T-cell (primary cell): ENCODE measurements around the gene MAGOH. TPM values are rescaled to one million over a fixed set of nuclear protein-coding genes. Genes with fewer than 3 reads are reported as not detected.

Source experiments
- ATAC-seq, 4 experiments: fragments of 200-7000 bp in 3 of 4; fragments of 150-1000 bp in 1 of 4; cut with Tn5 transposase; replicated peaks in 1 of 4; 1 replicate in 3 of 4; 2 replicates in 1 of 4; pipeline ENCODE4 v1.10.0; 2021; ENCODE audit warnings: moderate library complexity in 3 of 4, mild to moderate bottlenecking in 2 of 4, moderate number of reproducible peaks in 1 of 4
- CTCF ChIA-PET, 2 donors: fragments of 300-600 bp; sonication (Branson Sonifier 250); formaldehyde crosslinking; loops; one replicate each; lab custom pipeline; 2022; ENCODE audit warnings: antibody characterized with exemption in 2 of 2; lab: Charles Lee
- POLR2A ChIA-PET, 2 donors: fragments of 300-600 bp; sonication (Branson Sonifier 250); formaldehyde crosslinking; loops; one replicate each; lab custom pipeline; 2022; ENCODE audit warnings: antibody characterized with exemption in 2 of 2; lab: Charles Lee
- DNase-seq, 35 experiments: peaks; one replicate each; pipeline versions ENCODE4 v3.0.0 to v3.0.0-alpha.2; 2013 to 2023
- H3K27ac ChIP-seq: one replicate; pipeline ENCODE4 v1.5.1; 2013; ENCODE audit warnings: low read length
- H3K27me3 ChIP-seq, 2 experiments: replicated peaks in 1 of 2; 1 replicate in 1 of 2; 2 replicates in 1 of 2; pipeline versions ENCODE4 v1.6.1 to v1.7.0; 2013; ENCODE audit warnings: low read length in 1 of 2, mixed read lengths in 1 of 2; ENCODE audit not compliant: control insufficient read depth in 2 of 2, insufficient read depth in 2 of 2; ENCODE audit errors: extremely low read depth in 1 of 2
- H3K36me3 ChIP-seq, 2 donors: 1 replicate in 1 of 2; 2 replicates in 1 of 2; pipeline versions ENCODE4 v1.6.1 to v1.7.0; 2013; ENCODE audit warnings: low read length in 1 of 2; ENCODE audit not compliant: control insufficient read depth in 2 of 2, insufficient read depth in 1 of 2; ENCODE audit errors: extremely low read depth in 1 of 2
- H3K4me1 ChIP-seq, 2 experiments: 1 replicate in 1 of 2; 2 replicates in 1 of 2; pipeline versions ENCODE4 v1.6.1 to v1.7.0; 2013; ENCODE audit warnings: low read length in 2 of 2, mixed read lengths in 1 of 2; ENCODE audit not compliant: insufficient read depth in 2 of 2, control insufficient read depth in 1 of 2; ENCODE audit errors: extremely low read depth in 1 of 2
- H3K4me3 ChIP-seq, 2 donors: 1 replicate in 1 of 2; 2 replicates in 1 of 2; pipeline versions ENCODE4 v1.5.1 to v1.7.0; 2013; ENCODE audit warnings: mild to moderate bottlenecking in 2 of 2, low read length in 1 of 2, moderate library complexity in 1 of 2; ENCODE audit not compliant: control insufficient read depth in 1 of 2; ENCODE audit errors: extremely low read depth in 1 of 2
- H3K9me3 ChIP-seq: 2 replicates; pipeline ENCODE4 v1.7.0; 2013
- H3K27ac Mint-ChIP-seq, 2 donors: one replicate each; pipeline ENCODE4 v1.8.0; 2020 to 2021; ENCODE audit warnings: mild to moderate bottlenecking in 2 of 2, mixed read lengths in 2 of 2
- H3K27me3 Mint-ChIP-seq, 2 donors: one replicate each; pipeline ENCODE4 v1.8.0; 2021 to 2022; ENCODE audit warnings: mixed read lengths in 2 of 2
- H3K36me3 Mint-ChIP-seq: one replicate; pipeline ENCODE4 v1.8.0; 2021; ENCODE audit warnings: mixed read lengths
- H3K4me1 Mint-ChIP-seq, 3 donors: one replicate each; pipeline ENCODE4 v1.8.0; 2020 to 2022; ENCODE audit warnings: mixed read lengths in 3 of 3, mild to moderate bottlenecking in 1 of 3
- H3K4me3 Mint-ChIP-seq, 3 donors: one replicate each; pipeline ENCODE4 v1.8.0; 2020 to 2022; ENCODE audit warnings: mild to moderate bottlenecking in 3 of 3, mixed read lengths in 3 of 3, moderate library complexity in 3 of 3
- H3K9me3 Mint-ChIP-seq, 3 donors: one replicate each; pipeline ENCODE4 v1.8.0; 2020 to 2022; ENCODE audit warnings: mixed read lengths in 3 of 3
- WGBS: methylation state at CpG from one replicate; pipeline ENCODE4 v1.1.5; 2013; ENCODE audit warnings: missing lambda C conversion rate; ENCODE audit not compliant: insufficient coverage; 5-methylcytosine and 5-hydroxymethylcytosine counted together
- total RNA-seq, 35 experiments: library from RNA in 6 of 35; stranded (reverse) in 6 of 35; fragments of 120-200 nt in 1 of 35; gene quantifications; one replicate each; pipeline versions ENCODE4 v1.2.1 to v1.2.4 and lab custom pipeline; 2013 to 2026

The MAGOH gene
- total RNA-seq, 5 donors from 2014 or later (not counting 1 experiment from before 2014, with no cell fraction given): 43.7 to 51.9 (median 51.3) TPM

GRCh38 chr1:53276902-53277281, 38.6 kb upstream of the MAGOH start:
- 98% methylated on average over 40 of the region's 46 CpGs for WGBS
- Mint-ChIP-seq H3K27ac (no peak overlapping the region), H3K4me1 (no peaks in the 10 kb centered on the region), H3K36me3 (no peaks in the 10 kb centered on the region), H3K9me3 (no peaks in the 10 kb centered on the region), H3K27me3 (no peaks in the 10 kb centered on the region), H3K4me3 (no peak overlapping the region)
- H3K27me3 ChIP-seq: no peaks in the 10 kb centered on the region
- ATAC-seq (no peak), DNase-seq (no peak)
- ChIA-PET CTCF (interaction anchor here (0.9 to 2.1 kb wide), 2 partner anchors 117 kb away, joined by 3 to 22 read pairs; no protein-coding TSS in a partner anchor), POLR2A (no interaction called here)
- peaks cover 0 to 3% of the 10 kb centered on the region in 2 donors for H3K36me3 ChIP-seq
- H3K4me1 ChIP-seq: no peaks in the 10 kb centered on the region
- H3K4me3 ChIP-seq: no peak overlapping the region
- H3K9me3 ChIP-seq: no peaks in the 10 kb centered on the region
- no peak overlapping the region for H3K27ac ChIP-seq

GRCh38 chr1:53276153-53276901, 38.0 kb upstream of the MAGOH start:
- 98% methylated on average over 45 of the region's 48 CpGs for WGBS
- no peaks in the 10 kb centered on the region for H3K36me3 Mint-ChIP-seq
- CTCF ChIA-PET: interaction anchor here in 1 of 2 donors (0.6 to 0.7 kb wide), 2 partner anchors 117 to 145 kb away, joined by 3 to 4 read pairs; no protein-coding TSS in a partner anchor

GRCh38 chr1:53275566-53275965, 37.2 kb upstream of the MAGOH start:
- Mint-ChIP-seq H3K27me3 (no peaks in the 10 kb centered on the region), H3K36me3 (no peaks in the 10 kb centered on the region), H3K4me3 (no peak overlapping the region), H3K27ac (no peak overlapping the region), H3K9me3 (no peaks in the 10 kb centered on the region), H3K4me1 (no peaks in the 10 kb centered on the region)
- Histone ChIP-seq H3K9me3 (no peaks in the 10 kb centered on the region), H3K4me3 (no peak overlapping the region), H3K4me1 (no peaks in the 10 kb centered on the region), H3K36me3 (peaks cover 0 to 3% of the 10 kb centered on the region in 2 donors), H3K27me3 (no peaks in the 10 kb centered on the region), H3K27ac (no peak overlapping the region)
- DNase-seq (no peak), ATAC-seq (no peak)
- ChIA-PET CTCF (interaction anchor here in 1 of 2 donors (0.7 kb wide), 1 partner anchor 146 kb away, joined by 4 read pairs; no protein-coding TSS in a partner anchor), POLR2A (no interaction called here)
- WGBS: no CpG with 5 or more reads among the region's 3 CpGs

More at GRCh38 chr1:53276153-53276901, 38.0 kb upstream of the MAGOH start:
- Mint-ChIP-seq H3K4me1 (no peaks in the 10 kb centered on the region), H3K27ac (no peak overlapping the region), H3K27me3 (no peaks in the 10 kb centered on the region), H3K9me3 (no peaks in the 10 kb centered on the region), H3K4me3 (no peak overlapping the region)
- no peaks in the 10 kb centered on the region for H3K27me3 ChIP-seq
- POLR2A ChIA-PET: no interaction called here
- DNase-seq: no peak
- no peak overlapping the region for H3K27ac ChIP-seq
- ATAC-seq: no peak
- H3K36me3 ChIP-seq: peaks cover 0 to 3% of the 10 kb centered on the region in 2 donors
- H3K4me3 ChIP-seq: no peak overlapping the region
- H3K4me1 ChIP-seq: no peaks in the 10 kb centered on the region
- H3K9me3 ChIP-seq: no peaks in the 10 kb centered on the region

GRCh38 chr1:53274541-53275185, 36.3 kb upstream of the MAGOH start:
- no peaks in the 10 kb centered on the region for H3K9me3 ChIP-seq
- Mint-ChIP-seq H3K27me3 (no peaks in the 10 kb centered on the region), H3K4me3 (no peak overlapping the region), H3K4me1 (no peaks in the 10 kb centered on the region), H3K36me3 (no peaks in the 10 kb centered on the region), H3K27ac (no peak overlapping the region), H3K9me3 (no peaks in the 10 kb centered on the region)
- H3K4me3 ChIP-seq: no peak overlapping the region
- DNase-seq (no peak), ATAC-seq (no peak)
- ChIA-PET CTCF (no interaction called here), POLR2A (no interaction called here)
- H3K27me3 ChIP-seq: no peaks in the 10 kb centered on the region
- no peaks in the 10 kb centered on the region for H3K4me1 ChIP-seq
- no peak overlapping the region for H3K27ac ChIP-seq
- 95% methylated on average over 11 of the region's 13 CpGs for WGBS
- peaks cover 0 to 3% of the 10 kb centered on the region in 2 donors for H3K36me3 ChIP-seq

- ChIA-PET CTCF (no interaction called here), POLR2A (no interaction called here)
- Mint-ChIP-seq H3K4me1 (no peaks in the 10 kb centered on the region), H3K9me3 (no peaks in the 10 kb centered on the region), H3K36me3 (no peaks in the 10 kb centered on the region), H3K27ac (no peak overlapping the region), H3K27me3 (no peaks in the 10 kb centered on the region), H3K4me3 (no peak overlapping the region)
- Histone ChIP-seq H3K27ac (no peak overlapping the region), H3K9me3 (no peaks in the 10 kb centered on the region), H3K27me3 (no peaks in the 10 kb centered on the region), H3K4me1 (no peaks in the 10 kb centered on the region), H3K4me3 (no peak overlapping the region), H3K36me3 (peaks cover 0 to 3% of the 10 kb centered on the region in 2 donors)
- no peak for DNase-seq
- 100% methylated on average over 4 of the region's 4 CpGs for WGBS
- no peak for ATAC-seq
Measured at GRCh38 chr1:53274026-53274425, 35.7 kb upstream of the MAGOH start.

GRCh38 chr1:53273526-53273925, 35.2 kb upstream of the MAGOH start:
- Histone ChIP-seq H3K4me3 (no peak overlapping the region), H3K4me1 (no peaks in the 10 kb centered on the region), H3K27ac (no peak overlapping the region), H3K9me3 (no peaks in the 10 kb centered on the region), H3K36me3 (peaks cover 0 to 3% of the 10 kb centered on the region in 2 donors), H3K27me3 (no peaks in the 10 kb centered on the region)
- no peak for DNase-seq
- ChIA-PET CTCF (no interaction called here), POLR2A (no interaction called here)
- H3K4me3 Mint-ChIP-seq: no peak overlapping the region
- H3K27me3 Mint-ChIP-seq: no peaks in the 10 kb centered on the region
- no peaks in the 10 kb centered on the region for H3K9me3 Mint-ChIP-seq
- no peaks in the 10 kb centered on the region for H3K4me1 Mint-ChIP-seq
- no peak overlapping the region for H3K27ac Mint-ChIP-seq
- no peaks in the 10 kb centered on the region for H3K36me3 Mint-ChIP-seq
- no CpG with 5 or more reads among the region's 2 CpGs for WGBS
- no peak for ATAC-seq
